ENCODE measurements around the gene TSPYL2.

The TSPYL2 gene

DNA sequence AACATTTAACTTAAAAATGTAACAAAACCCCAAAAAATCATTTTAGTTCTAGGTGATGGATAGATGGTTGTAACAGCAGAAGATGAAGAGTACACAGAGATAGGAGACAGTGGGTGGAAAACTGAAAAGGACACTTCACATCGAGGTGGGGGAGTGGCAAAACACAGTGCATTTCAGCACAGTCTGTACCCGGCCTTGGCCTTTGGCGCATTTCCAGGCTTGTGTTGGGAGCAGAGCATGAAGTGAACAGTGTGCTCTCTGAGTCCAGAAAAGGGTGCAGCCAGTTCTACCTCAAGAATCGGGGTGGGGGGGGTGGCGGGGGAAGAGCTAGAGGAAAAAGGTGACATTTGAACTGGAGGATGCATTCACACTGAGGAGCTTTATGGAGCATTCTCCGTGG lies 4.3 kb downstream of the TSPYL2 start:
- H3K4me3 ChIP-seq (ENCODE audit: low read depth, low read length) = no peak overlapping the region
- no peak for DNase-seq (ENCODE audit: low read depth, low spot score)
- in situ Hi-C loops (cut with HindIII; ENCODE audit: low sequenced_read_pairs) = no loop called here
- TF ChIP-seq, protein P1, sequence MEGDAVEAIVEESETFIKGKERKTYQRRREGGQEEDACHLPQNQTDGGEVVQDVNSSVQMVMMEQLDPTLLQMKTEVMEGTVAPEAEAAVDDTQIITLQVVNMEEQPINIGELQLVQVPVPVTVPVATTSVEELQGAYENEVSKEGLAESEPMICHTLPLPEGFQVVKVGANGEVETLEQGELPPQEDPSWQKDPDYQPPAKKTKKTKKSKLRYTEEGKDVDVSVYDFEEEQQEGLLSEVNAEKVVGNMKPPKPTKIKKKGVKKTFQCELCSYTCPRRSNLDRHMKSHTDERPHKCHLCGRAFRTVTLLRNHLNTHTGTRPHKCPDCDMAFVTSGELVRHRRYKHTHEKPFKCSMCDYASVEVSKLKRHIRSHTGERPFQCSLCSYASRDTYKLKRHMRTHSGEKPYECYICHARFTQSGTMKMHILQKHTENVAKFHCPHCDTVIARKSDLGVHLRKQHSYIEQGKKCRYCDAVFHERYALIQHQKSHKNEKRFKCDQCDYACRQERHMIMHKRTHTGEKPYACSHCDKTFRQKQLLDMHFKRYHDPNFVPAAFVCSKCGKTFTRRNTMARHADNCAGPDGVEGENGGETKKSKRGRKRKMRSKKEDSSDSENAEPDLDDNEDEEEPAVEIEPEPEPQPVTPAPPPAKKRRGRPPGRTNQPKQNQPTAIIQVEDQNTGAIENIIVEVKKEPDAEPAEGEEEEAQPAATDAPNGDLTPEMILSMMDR (IDR thresholded peaks at IDR 0.05; ENCODE audit: low read depth, low read length) = no peak

DNA sequence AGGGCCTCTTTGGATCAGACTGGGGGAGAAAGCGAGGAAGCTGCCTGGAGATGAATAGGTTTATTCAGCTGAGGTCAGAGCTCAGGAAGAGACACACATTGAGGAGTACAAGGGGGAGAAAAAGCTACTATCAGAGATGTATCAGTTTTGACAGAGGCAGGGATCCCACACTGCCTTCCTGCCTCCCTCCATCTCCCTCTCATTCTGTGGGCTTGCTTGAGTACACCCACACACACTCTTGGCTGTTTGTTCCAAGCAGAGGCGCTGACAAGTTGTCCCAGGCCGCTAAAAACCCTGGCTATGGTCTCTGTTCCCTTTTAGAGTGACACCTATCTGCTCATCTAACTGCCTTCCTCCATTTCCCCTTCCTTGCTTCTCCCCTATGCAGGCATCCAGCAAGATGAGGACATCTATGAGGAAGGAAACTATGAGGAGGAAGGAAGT lies 5.2 kb downstream of the TSPYL2 start:
- H3K4me3 ChIP-seq (ENCODE audit: low read depth, low read length) = no peak overlapping the region
- no peak for DNase-seq (ENCODE audit: low read depth, low spot score)
- in situ Hi-C loops (cut with HindIII; ENCODE audit: low sequenced_read_pairs) = no loop called here
- TF ChIP-seq, protein P1 (IDR thresholded peaks at IDR 0.05; ENCODE audit: low read depth, low read length) = no peak

DNA sequence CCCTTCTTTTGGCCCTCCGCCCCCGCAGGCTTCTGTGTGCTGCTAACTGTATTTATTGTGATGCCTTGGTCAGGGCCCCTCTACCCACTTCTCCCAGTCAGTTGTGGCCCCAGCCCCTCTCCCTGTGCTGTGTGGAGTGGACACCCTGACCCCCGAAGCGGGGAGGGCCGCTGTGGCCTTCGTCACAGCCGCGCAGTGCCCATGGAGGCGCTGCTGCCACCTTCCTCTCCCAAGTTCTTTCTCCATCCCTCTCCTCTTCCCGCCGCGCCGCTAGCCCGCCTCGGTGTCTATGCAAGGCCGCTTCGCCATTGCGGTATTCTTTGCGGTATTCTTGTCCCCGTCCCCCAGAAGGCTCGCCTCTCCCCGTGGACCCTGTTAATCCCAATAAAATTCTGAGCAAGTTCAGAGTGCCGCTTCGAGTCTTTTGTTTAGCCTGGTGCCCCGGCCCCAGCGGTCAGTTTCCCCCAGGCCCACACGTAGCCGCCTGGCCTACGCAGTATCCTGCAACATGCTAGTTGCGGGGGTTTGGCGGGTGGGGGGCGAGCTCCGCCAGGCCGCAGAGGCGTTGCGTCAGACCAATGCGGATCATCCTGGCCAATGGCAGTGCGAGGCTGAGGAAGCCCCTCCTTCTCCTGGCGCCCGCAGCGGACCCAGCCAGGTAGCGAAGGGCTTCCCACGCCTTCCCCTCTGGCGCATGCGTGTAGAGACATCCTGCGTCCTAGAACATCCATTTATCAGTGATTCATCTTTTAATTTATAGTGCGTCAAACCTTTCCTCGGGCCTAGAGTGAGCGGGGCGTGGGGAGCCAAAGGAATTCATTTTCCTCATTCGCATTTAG lies 6.2 kb downstream of the TSPYL2 start:
- peak overlapping the region; percentile 43 for H3K4me3 ChIP-seq (ENCODE audit: low read depth, low read length)
- in situ Hi-C loops (cut with HindIII; ENCODE audit: low sequenced_read_pairs) = no loop called here
- TF ChIP-seq, protein P1 (IDR thresholded peaks at IDR 0.05; ENCODE audit: low read depth, low read length) = no peak
- peak; percentile 78 for DNase-seq (ENCODE audit: low read depth, low spot score)

DNA sequence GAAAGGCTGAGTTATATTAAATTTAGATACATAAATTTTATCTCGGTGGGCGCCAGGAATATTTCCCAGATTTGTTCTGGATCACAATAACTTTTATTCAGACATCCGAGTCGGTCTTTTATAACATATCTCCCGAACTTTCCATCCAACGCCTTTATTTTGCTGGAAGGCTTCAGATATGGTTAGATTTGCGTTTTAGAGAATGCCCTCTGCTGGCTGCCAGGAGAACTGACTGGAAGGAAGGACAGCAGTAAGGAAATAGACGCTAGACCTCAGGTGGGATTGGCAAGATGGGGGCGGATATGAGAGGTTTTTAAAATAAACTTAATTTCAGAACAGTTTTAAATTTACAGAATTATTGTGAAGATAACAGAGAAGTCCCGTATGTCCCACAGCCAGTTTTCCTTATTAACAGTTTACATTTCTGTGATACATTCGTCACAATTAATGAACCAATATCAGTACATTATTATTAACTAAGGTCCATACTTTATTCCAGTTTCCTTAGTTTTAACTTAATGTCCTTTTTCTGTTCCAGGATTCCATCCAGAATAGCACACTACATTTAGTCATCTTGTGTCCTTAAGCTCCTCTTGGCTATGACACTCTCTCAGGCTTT lies 7.2 kb downstream of the TSPYL2 start:
- H3K4me3 ChIP-seq (ENCODE audit: low read depth, low read length) = peak overlapping the region; percentile 43
- DNase-seq (ENCODE audit: low read depth, low spot score) = peak; percentile 65
- in situ Hi-C loops (cut with HindIII; ENCODE audit: low sequenced_read_pairs) = no loop called here
- TF ChIP-seq, protein P1 (IDR thresholded peaks at IDR 0.05; ENCODE audit: low read depth, low read length) = peak; percentile 86

DNA sequence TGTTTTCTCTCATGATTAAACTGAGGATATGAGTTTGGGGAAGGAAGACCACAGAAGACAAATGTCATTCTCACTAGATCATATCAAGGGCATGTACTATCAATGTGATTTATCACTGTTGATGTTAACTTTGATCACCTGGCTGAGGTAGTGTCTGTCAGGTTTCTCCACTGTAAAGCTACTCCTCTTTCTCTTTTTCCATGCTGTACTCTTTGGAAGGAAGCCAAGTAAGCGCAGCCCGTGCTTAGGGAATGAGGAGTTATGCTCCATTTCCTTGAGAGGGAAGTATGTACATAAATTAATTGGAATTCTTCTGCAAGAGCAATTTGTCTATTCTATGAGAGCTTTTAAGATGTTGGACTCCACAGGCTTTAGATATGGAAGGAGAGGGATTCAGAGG lies 7.8 kb downstream of the TSPYL2 start:
- DNase-seq (ENCODE audit: low read depth, low spot score) = no peak
- in situ Hi-C loops (cut with HindIII; ENCODE audit: low sequenced_read_pairs) = no loop called here
- TF ChIP-seq, protein P1 (IDR thresholded peaks at IDR 0.05; ENCODE audit: low read depth, low read length) = no peak
- no peak overlapping the region for H3K4me3 ChIP-seq (ENCODE audit: low read depth, low read length)

DNA sequence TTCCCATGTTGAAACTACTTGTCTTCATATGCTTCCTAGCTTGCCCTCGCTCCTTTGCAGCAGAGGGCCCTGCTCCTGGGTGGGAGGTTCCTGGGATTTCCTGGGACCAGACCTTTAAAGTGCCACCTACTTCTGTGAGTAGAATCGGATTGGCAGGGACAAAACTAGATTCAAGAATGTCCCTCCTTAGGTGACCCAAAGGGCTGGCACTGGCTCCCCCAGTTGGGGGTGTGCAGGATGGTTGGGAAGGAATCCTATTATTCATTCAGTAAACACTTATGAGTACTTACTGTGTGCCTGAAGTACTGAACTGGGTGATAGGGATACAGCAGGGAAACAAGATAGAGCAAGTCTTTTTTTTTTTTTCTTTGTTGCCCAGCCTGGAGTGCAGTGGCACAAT lies 9.2 kb downstream of the TSPYL2 start:
- no peak for DNase-seq (ENCODE audit: low read depth, low spot score)
- in situ Hi-C loops (cut with HindIII; ENCODE audit: low sequenced_read_pairs) = no loop called here
- H3K4me3 ChIP-seq (ENCODE audit: low read depth, low read length) = no peak overlapping the region
- TF ChIP-seq, protein P1 (IDR thresholded peaks at IDR 0.05; ENCODE audit: low read depth, low read length) = no peak

All from astrocyte of the spinal cord (primary cell).